EL (cell line): Measurements from ENCODE around the gene NUDT3.
"Not testable (repeated sequence)": the region's sequence is repeated elsewhere in the genome, so short reads cannot be mapped to it uniquely, and the experiment has no call there.

Experiments used
- DNase-seq: peaks from one replicate; pipeline ENCODE4 v3.0.0-alpha.2; 2016

NUDT3 gene

DNA sequence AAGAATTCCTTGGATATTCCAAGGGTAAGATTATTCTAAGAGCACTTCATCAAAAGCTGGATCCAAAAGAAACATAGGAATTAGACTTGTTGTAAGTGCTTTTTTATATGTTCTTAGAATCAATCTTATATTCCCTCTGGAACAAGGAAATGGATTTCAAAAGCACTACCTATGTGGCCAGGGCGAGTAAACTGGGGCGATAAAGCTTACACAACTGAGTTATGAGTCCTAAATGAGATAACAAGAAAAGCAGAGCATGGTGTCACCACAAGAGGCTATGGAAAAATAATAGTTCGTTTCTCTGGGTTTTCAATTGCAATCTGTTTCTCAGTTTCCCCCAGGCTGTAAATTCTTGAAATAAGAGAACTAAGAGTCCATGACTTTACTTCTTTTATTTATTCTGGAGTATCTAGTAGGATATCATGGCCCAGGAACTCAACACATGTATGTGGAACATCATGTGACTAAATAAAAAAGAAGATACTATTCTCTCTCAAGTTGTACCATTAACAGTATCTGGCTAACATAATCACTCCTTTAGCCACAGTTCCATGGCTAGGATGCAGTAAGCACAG is 51.5 kb downstream of the NUDT3 start:
- peak; percentile 24 for DNase-seq

GRCh38 chr6:34340394-34340793 is 52.1 kb downstream of the NUDT3 start:
- DNase-seq, result no peak

- no peak for DNase-seq
These were observed 52.5 kb downstream of the NUDT3 start for GRCh38 chr6:34339971-34340370.

- no peak for DNase-seq
These were observed 53.0 kb downstream of the NUDT3 start for GRCh38 chr6:34339432-34339831.

- DNase-seq, result no peak
These were observed 53.7 kb downstream of the NUDT3 start for GRCh38 chr6:34338811-34339210.

GRCh38 chr6:34338377-34338776 is 54.1 kb downstream of the NUDT3 start:
- no peak for DNase-seq

GRCh38 chr6:34334796-34335416 is 57.6 kb downstream of the NUDT3 start:
- no peak for DNase-seq

DNA sequence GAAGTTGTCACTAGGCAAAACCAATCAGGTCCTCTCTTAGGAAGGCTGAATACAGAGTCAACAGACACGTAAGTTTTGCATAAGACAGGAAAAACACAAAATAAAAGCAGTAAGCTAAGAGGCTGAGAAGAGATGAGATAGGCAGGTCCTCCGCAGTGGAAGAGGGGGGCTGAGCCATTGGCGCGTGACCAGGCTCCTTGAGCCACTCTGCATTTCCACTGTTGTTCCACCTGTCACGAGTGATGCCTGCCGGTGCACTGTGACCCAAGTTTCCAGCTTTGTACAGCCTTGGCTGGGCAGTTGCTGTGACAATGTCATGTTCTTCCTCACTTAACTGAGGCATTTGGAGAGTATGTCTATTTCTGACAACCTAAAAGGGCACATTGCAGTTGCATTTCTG is 58.6 kb downstream of the NUDT3 start:
- DNase-seq, result no peak

DNA sequence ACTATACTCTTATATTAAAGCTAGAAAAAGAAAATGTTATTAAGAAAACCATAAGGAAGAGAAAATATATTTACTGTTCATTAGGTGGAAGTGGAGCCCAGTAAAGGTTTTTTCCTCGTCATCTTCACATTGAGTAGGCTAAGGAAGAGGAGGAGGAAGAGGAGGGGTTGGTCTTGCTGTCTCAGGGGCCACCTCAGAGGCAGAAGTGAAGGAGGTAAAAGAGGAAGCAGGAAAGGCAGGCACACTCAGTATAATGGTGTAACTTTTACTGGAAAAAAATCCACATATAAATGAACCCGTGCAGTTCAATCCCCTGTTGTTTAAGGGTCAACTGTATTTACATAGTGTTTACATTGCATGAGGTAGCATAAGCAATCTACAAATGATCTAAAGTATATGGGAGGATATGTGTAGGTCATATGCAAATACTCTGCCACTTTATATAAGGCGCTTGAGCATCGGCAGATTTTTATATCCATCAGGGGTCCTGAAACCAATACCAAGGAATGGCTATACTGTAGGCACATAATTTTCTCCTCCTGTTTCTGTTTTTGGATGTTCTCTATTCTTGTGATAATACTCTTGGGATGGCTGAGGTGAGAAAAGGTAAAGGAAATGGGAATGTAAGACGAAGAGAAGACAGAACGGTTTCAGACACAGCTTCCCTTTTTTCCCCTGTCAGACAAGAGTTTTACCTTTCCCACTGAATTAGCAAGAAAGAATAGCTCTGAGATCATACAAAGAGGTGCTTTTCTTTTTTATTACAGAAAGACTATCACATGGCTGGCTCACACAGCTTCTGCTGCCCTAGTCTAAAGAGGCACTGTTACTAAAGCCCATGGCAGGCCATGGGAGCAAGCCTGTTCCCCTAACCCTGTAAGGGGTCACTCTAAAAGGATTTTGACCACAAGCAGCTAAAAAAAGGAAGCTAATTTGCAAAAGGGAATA is 59.9 kb downstream of the NUDT3 start:
- DNase-seq, result no peak

- no peak for DNase-seq
These were observed 61.0 kb downstream of the NUDT3 start for GRCh38 chr6:34331371-34332050.

DNA sequence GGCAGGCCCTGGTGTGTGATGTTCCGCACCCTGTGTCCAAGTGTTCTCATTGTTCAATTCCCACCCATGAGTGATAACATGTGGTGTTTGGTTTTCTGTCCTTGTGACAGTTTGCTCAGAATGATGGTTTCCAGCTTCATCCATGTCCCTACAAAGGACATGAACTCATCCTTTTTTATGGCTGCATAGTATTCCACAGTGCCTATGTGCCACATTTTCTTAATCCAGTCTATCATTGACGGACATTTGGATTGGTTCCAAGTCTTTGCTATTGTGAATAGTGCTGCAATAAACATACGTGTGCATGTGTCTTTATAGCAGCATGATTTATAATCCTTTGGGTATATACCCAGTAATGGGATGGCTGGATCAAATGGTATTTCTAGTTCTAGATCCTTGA is 62.7 kb downstream of the NUDT3 start:
- DNase-seq, result not testable (repeated sequence)

GRCh38 chr6:34328969-34329368 is 63.5 kb downstream of the NUDT3 start:
- DNase-seq, result no peak

DNA sequence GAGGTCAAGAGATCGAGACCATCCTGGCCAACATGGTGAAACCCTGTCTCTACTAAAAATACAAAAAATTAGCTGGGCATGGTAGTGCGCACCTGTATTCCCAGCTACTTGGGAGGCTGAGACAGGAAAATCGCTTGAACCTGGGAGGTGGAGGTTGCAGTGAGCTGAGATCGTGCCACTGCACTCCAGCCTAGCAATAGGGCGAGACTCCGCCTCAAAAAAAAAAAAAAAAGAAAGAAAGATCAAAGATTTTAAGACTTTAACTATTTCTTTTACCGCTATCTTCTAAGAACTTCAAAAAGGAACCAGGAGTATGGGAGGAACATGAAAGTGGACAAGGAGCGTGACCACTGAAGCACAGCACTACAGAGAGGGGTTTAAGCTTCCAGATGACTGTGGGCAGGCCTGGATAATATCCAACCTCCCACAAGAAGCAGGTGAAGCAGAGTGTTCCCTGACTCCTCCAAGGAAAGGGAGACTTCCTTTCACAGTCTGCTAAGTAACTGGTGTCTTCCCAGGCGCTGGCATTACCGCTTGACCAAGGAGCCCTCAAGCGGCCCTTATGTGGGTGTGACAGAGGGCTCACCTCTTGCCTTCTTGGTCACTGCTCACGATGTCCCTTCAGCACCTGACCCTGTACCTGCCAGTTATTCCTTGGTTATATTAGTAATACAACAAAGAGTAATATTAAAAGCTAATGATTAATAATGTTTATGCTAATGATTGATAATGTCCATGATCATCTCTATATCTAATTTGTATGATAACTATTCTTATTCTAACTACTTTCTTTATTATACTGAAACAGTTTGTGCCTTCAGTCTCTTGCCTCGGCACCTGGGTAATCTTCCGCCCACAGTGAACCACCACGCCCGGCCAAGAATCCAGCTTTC is 64.9 kb downstream of the NUDT3 start:
- not testable (repeated sequence) for DNase-seq

DNA sequence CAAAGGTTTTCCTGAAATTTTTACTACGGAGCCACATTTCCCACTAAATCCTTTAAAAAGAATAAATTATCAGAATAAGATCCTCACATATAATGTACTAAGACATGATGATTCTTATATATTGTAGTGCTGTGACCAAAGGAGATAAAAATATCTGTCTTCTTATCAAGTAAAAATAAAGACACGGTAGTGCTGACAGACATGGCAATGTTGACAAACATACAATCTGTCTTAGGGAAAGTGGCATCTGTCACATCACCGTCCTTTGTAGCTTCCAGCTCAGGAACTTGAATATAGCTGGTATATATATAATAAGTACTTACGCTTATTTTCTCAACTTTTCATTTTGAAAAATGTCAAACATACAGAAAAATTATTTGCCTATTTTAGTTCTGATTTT is 66.8 kb downstream of the NUDT3 start:
- no peak for DNase-seq

DNA sequence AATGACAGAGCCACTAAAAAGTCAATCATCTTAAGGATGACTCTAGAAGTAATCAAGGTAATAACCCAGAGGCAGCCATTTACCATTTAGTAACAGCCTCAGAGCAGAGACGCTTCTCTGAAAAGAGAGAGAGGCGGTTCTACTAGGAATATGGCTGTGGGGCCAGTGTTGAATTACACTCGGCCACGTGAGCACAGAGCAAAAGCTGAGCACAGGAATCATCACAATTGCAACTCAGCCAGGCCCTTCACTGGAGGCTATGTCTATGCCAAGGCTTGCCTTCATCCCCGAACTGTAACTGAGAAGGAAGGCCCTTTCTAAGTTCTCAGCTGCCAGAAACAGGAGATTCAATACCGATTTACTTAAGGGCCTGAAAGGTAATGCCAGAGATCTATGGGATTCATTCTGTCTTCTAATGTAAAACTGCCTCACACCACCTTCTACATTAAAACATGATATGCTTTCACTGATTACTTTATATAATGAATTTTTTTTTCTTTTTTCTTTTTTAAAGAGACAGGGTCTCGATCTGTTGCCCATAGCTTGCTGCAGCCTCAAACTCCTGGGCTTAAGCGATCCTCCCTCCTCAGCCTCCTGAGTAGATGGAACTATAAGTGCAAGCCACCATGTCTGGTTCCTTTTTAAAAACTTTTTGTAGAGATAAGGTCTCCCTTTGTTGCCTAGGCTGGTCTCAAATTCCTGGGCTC is 67.6 kb downstream of the NUDT3 start:
- DNase-seq, result no peak

- DNase-seq, result not testable (repeated sequence)
These were observed 68.2 kb downstream of the NUDT3 start for GRCh38 chr6:34324221-34324620.

- DNase-seq, result no peak
These were observed 69.2 kb downstream of the NUDT3 start for GRCh38 chr6:34323300-34323699.

DNA sequence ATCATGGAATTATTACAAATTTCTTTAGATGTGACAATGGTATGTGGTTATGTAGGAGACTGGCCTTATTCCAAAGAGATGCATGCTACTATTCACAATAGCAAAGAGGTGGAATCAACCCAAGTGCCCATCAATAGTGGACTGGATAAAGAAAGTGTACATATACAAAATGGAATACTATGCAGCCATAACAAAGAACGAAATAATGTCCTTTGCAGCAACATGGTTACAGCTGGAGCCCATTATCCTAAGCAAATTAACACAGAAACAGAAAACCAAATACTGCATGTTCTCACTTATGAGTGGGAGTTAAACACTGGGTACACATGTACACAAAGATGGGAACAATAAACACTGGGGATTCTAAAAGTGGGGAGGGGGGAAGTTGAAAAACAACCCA is 69.7 kb downstream of the NUDT3 start:
- DNase-seq, result no peak

- no peak for DNase-seq
These were observed 70.6 kb downstream of the NUDT3 start for GRCh38 chr6:34321821-34322220.

- no peak for DNase-seq
These were observed 73.0 kb downstream of the NUDT3 start for GRCh38 chr6:34319471-34319885.
